HFF-Myc (cell line): ENCODE results near the gene TBX1.

Experiments
- DNase-seq: peaks from one replicate; pipeline ENCODE4 v3.0.0-alpha.2; 2011; ENCODE audit warnings: low read depth; ENCODE audit errors: extremely low read depth
- H3K4me3 ChIP-seq: replicated peaks from 2 replicates; pipeline ENCODE4 v1.5.1; 2011; ENCODE audit warnings: low read depth, mild to moderate bottlenecking, control low read depth, low read length
- TF ChIP-seq, protein P1 (sequence below): IDR thresholded peaks from 2 replicates; pipeline ENCODE4 v1.5.1; 2012; ENCODE audit warnings: mild to moderate bottlenecking, low read depth, low read length, control low read depth; ENCODE audit errors: missing control alignments

The TBX1 gene

DNA sequence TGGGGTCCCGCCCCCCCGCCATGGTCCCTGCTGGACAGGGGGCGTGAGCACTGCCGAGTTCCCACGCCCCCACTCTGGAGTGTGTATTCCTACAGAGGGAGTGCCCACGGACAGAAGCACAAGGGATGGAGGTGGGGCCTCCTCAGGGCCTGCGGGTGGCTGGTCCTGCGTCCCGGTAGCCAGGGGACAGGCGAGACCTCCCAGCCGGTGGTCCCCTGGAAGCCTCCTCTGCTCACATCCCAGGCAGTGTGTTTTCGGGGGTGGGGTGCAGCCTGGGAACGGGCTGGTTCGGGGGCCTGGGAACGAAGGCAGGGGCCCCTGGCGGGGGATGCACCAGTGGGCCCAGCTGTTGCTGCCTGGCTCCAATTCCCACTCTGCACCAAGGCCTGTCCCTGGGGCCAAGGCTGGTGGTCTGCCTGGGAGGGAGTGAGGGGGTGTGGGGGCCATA is 21.1 kb upstream of the TBX1 start:
- no peak for DNase-seq
- H3K4me3 ChIP-seq, result no peak overlapping the region
- TF ChIP-seq, protein P1, sequence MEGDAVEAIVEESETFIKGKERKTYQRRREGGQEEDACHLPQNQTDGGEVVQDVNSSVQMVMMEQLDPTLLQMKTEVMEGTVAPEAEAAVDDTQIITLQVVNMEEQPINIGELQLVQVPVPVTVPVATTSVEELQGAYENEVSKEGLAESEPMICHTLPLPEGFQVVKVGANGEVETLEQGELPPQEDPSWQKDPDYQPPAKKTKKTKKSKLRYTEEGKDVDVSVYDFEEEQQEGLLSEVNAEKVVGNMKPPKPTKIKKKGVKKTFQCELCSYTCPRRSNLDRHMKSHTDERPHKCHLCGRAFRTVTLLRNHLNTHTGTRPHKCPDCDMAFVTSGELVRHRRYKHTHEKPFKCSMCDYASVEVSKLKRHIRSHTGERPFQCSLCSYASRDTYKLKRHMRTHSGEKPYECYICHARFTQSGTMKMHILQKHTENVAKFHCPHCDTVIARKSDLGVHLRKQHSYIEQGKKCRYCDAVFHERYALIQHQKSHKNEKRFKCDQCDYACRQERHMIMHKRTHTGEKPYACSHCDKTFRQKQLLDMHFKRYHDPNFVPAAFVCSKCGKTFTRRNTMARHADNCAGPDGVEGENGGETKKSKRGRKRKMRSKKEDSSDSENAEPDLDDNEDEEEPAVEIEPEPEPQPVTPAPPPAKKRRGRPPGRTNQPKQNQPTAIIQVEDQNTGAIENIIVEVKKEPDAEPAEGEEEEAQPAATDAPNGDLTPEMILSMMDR, result no peak

DNA sequence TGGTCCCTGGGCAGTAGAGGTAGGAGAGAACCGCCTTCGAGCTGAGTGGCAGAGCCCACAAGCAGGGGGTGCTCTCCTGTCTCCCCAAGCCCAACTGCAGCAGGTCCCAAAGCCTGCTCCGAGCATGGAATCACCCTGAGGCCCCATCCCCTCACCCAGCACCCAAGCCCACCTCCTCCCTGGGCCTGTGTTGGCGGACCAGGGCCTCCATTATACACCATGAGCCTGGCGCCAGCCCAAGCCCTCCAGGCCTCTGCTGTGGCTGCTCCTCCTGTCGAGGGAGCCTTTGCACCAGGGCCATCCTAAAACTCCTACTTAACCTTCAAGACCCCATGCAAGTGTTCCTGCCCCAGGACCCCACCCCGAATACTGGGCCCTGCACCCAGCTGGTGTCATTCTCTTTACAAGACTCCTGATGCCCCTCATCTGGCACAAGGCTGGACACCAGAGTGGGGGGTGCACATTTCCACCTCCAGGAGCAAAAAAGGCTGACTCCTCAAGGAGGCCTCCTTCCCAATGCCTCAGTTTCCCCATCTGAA is 20.6 kb upstream of the TBX1 start:
- no peak for DNase-seq
- H3K4me3 ChIP-seq, result no peak overlapping the region
- TF ChIP-seq, protein P1, result no peak

DNA sequence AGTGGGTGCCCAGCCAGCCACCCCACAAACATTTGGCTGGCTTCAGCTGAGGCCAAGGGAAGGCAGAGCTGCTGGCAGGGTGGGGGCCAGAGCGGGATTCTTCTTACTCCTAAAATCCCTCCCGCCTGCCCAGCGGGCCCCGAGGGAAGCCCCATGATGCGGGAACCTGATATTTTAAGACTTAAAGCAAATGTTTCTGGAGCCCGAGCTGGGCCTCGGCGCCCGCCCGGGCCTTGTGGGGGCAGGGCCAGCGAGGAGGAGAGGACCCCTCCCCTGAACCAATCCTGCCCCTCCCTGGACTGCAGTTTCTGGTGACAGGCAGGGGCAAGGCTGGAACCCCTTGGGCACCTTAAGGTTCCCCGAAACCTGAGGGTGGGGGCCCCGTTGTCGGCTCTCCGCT is 20.0 kb upstream of the TBX1 start:
- H3K4me3 ChIP-seq, result no peak overlapping the region
- TF ChIP-seq, protein P1, result no peak

GRCh38 chr22:19741053-19741452 is 19.5 kb upstream of the TBX1 start:
- no peak overlapping the region for H3K4me3 ChIP-seq
- no peak for DNase-seq
- TF ChIP-seq, protein P1, result no peak

More for the DNA sequence above, 20.0 kb upstream of the TBX1 start:
- no peak for DNase-seq

DNA sequence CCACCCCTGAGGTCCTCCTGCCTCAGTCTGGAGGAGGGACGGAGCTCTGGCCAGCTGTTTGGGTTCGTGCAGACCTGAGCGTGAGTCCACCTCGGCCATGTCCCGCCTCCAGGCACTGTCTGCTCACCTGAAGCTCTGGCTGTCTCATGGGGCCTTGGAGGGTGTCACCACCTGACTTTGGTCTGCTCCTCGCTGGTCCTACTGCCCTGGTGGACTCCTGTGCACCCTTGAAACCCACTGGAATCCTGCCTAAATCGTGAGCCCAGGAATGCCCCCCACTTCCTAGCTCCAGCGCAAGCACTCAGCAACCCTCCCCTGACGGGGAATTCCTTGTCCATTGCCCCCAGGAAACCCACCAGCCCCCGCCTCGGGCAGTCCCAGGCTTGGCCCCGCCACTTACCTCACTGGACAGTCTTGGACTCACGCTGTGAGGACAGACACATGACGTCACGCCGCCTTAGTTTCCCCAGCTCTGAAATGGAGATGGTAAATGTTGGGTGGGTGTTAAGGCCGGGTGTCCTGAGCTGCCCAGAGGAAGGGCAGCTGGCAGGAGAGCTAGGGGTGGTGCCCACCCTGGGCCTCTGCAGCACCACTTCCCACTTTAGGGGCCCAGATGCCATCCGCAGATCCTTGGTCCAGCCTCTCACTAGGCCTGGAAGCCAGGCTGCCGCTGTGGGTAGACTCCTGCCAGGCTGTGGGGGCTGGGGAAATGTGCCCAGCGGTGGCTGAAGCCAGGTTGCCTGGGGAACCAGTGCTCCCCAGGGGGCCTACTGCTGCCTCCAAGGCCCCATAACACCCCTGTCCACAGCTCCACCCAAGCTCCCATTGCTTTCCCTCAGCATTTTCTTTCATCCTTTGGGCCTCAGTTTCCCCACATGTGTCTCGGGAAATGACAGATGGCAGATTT is 18.2 kb upstream of the TBX1 start:
- DNase-seq, result no peak
- TF ChIP-seq, protein P1, result no peak
- H3K4me3 ChIP-seq, result no peak overlapping the region

DNA sequence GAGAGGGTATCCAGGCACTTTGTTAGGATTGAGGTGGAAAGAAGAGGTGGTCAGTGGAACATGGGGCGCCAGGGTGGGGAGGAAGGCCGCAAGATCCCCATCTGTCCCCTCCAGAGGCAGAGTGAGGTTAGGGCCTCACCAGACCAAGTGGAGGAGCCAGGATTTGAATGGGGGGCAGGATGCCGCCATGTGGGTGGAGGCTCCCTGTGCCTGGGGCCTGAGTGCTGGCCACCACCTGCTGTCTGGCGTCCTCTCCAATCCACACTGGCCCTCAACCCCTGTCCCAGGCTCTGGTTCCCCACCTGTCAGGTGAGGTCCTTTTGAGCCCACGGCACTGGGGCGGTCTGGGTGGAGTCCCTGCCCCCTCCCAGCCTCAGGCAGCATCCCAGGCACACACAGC is 17.5 kb upstream of the TBX1 start:
- TF ChIP-seq, protein P1, result no peak
- DNase-seq, result no peak
- H3K4me3 ChIP-seq, result no peak overlapping the region

- TF ChIP-seq, protein P1, result no peak
- no peak overlapping the region for H3K4me3 ChIP-seq
Observed at GRCh38 chr22:19743651-19744050, 16.9 kb upstream of the TBX1 start.

More at GRCh38 chr22:19743651-19744050, 16.9 kb upstream of the TBX1 start:
- DNase-seq, result no peak
